Adipose tissue (tissue), 3 donors: Measurements from ENCODE around the gene FOXO1. TPM values are rescaled to one million over a fixed set of nuclear protein-coding genes. Genes with fewer than 3 reads are reported as not detected.

Experiments
- H3K27ac ChIP-seq: one replicate; pipeline ENCODE4 v1.5.1; 2013; ENCODE audit warnings: low read depth, low read length
- WGBS, 3 donors: extraction: QIAGEN DNeasy Blood & Tissue Kit; methylation state at CpG; one replicate each; pipeline ENCODE4 v1.1.7; 2013; 5-methylcytosine and 5-hydroxymethylcytosine counted together
- polyA plus RNA-seq, 3 donors: library from polyadenylated mRNA; stranded (reverse); fragments of 200-250 nt; gene quantifications; one replicate each; pipeline ENCODE4 v1.2.3, GENCODE V29; 2013
- donor health status: healthy with polysubstance abuse.
- donor health status: Bipolar disorder and iron deficiency.
- donor health status: healthy.

Gene FOXO1
- polyA plus RNA-seq, 3 donors: 10.3 to 33.0 (median 18.0) TPM

- WGBS, 3 donors: 72 to 88% (median 75%) methylated on average over 8 of the region's 8 CpGs
- H3K27ac ChIP-seq: no peak overlapping the region
Measured at GRCh38 chr13:40617801-40618356, 48.6 kb downstream of the FOXO1 start.

GRCh38 chr13:40615619-40616018, 50.8 kb downstream of the FOXO1 start:
- no peak overlapping the region for H3K27ac ChIP-seq
- 66 to 86% (median 71%) methylated on average over 7 of the region's 7 CpGs for WGBS, 3 donors

GRCh38 chr13:40613914-40614313, 52.5 kb downstream of the FOXO1 start:
- 40 to 59% (median 48%) methylated on average over 4 of the region's 4 CpGs for WGBS, 3 donors
- no peak overlapping the region for H3K27ac ChIP-seq

GRCh38 chr13:40613192-40613818, 53.1 kb downstream of the FOXO1 start:
- WGBS, 3 donors: 12 to 24% (median 22%) methylated on average over 7 of the region's 7 CpGs
- no peak overlapping the region for H3K27ac ChIP-seq

- WGBS, 3 donors: 68 to 82% (median 80%) methylated on average over 2 of the region's 2 CpGs
- no peak overlapping the region for H3K27ac ChIP-seq
Measured at GRCh38 chr13:40612041-40612440, 54.4 kb downstream of the FOXO1 start.

- H3K27ac ChIP-seq: no peak overlapping the region
- WGBS, 3 donors: 94 to 96% (median 94%) methylated on average over 7 of the region's 7 CpGs
Measured at GRCh38 chr13:40611635-40612034, 54.8 kb downstream of the FOXO1 start.

- no peak overlapping the region for H3K27ac ChIP-seq
- WGBS, 3 donors: 65 to 72% (median 65%) methylated on average over 3 of the region's 3 CpGs
Measured at GRCh38 chr13:40611004-40611403, 55.4 kb downstream of the FOXO1 start.

GRCh38 chr13:40609972-40610726, 56.3 kb downstream of the FOXO1 start:
- whole genome bisulfite sequencing, 3 donors: 81 to 84% (median 81%) methylated on average over 9 of the region's 9 CpGs
- H3K27ac ChIP-seq: no peak overlapping the region

- WGBS, 3 donors: 97 to 98% (median 97%) methylated on average over 1 of the region's 1 CpG
Measured at GRCh38 chr13:40608308-40608707, 58.1 kb downstream of the FOXO1 start.

GRCh38 chr13:40605573-40605972, 60.9 kb downstream of the FOXO1 start:
- 76 to 90% (median 85%) methylated on average over 5 of the region's 5 CpGs for WGBS, 3 donors
- no peak overlapping the region for H3K27ac ChIP-seq

More at GRCh38 chr13:40608308-40608707, 58.1 kb downstream of the FOXO1 start:
- no peak overlapping the region for H3K27ac ChIP-seq

- no peak overlapping the region for H3K27ac ChIP-seq
Measured at GRCh38 chr13:40604135-40604534, 62.3 kb downstream of the FOXO1 start.

GRCh38 chr13:40600149-40600751, 66.2 kb downstream of the FOXO1 start:
- 89 to 93% (median 93%) methylated on average over 5 of the region's 5 CpGs for WGBS, 3 donors
- no peak overlapping the region for H3K27ac ChIP-seq

- WGBS, 3 donors: 53 to 93% (median 73%) methylated on average over 2 of the region's 2 CpGs
- no peak overlapping the region for H3K27ac ChIP-seq
Measured at GRCh38 chr13:40599747-40600146, 66.7 kb downstream of the FOXO1 start.

GRCh38 chr13:40599124-40599523, 67.3 kb downstream of the FOXO1 start:
- H3K27ac ChIP-seq: no peak overlapping the region
- 59 to 92% (median 89%) methylated on average over 5 of the region's 5 CpGs for WGBS, 3 donors

- no peak overlapping the region for H3K27ac ChIP-seq
Measured at GRCh38 chr13:40598569-40598968, 67.9 kb downstream of the FOXO1 start.

GRCh38 chr13:40597735-40598365, 68.6 kb downstream of the FOXO1 start:
- no peak overlapping the region for H3K27ac ChIP-seq
- WGBS, 3 donors: 68 to 83% (median 81%) methylated on average over 11 of the region's 11 CpGs

More at GRCh38 chr13:40598569-40598968, 67.9 kb downstream of the FOXO1 start:
- WGBS, 3 donors: 30 to 78% (median 66%) methylated on average over 1 of the region's 1 CpG

- WGBS, 3 donors: 62 to 76% (median 70%) methylated on average over 4 of the region's 4 CpGs
- no peak overlapping the region for H3K27ac ChIP-seq
Measured at GRCh38 chr13:40596484-40596883, 70.0 kb downstream of the FOXO1 start.

- no peak overlapping the region for H3K27ac ChIP-seq
- 72 to 76% (median 73%) methylated on average over 3 of the region's 3 CpGs for WGBS, 3 donors
Measured at GRCh38 chr13:40595693-40596092, 70.7 kb downstream of the FOXO1 start.

- WGBS, 3 donors: 97 to 100% (median 98%) methylated on average over 1 of the region's 1 CpG
- H3K27ac ChIP-seq: no peak overlapping the region
Measured at GRCh38 chr13:40592035-40592434, 74.4 kb downstream of the FOXO1 start.
